Adrenal gland (tissue), 12 donors: ENCODE results near the gene CHCHD4. TPM values are rescaled to one million over a fixed set of nuclear protein-coding genes. Genes with fewer than 3 reads are reported as not detected.
"Not testable (repeated sequence)": the region's sequence is repeated elsewhere in the genome, so short reads cannot be mapped to it uniquely, and the experiment has no call there.

Experiments
- DNase-seq, 7 donors: peaks; one replicate each; pipeline ENCODE4 v3.0.0-alpha.2; 2019 to 2020
- H3K27ac ChIP-seq, 5 donors: fragments of 200-600 bp; sonication (generic) in 4 of 5; 1 replicate in 3 of 5; 2 replicates in 2 of 5; pipeline versions ENCODE4 v1.5.1 to v1.8.0; 2016 to 2020; ENCODE audit warnings: mild to moderate bottlenecking in 1 of 5
- H3K27me3 ChIP-seq: fragments of 200-600 bp; 2 replicates; pipeline ENCODE4 v1.8.0; 2021
- H3K36me3 ChIP-seq, 2 donors: fragments of 200-600 bp; replicated peaks in 1 of 2; 1 replicate in 1 of 2; 2 replicates in 1 of 2; pipeline versions ENCODE4 v1.5.1 to v1.8.0; 2018 to 2022
- H3K4me1 ChIP-seq, 2 donors: fragments of 200-600 bp; replicated peaks in 1 of 2; 1 replicate in 1 of 2; 2 replicates in 1 of 2; pipeline versions ENCODE4 v1.5.1 to v1.8.0; 2018 to 2021
- H3K4me3 ChIP-seq, 4 donors: fragments of 200-600 bp; sonication (generic) in 3 of 4; one replicate each; pipeline ENCODE4 v1.5.1; 2016 to 2018
- H3K9me3 ChIP-seq, 3 donors: fragments of 200-600 bp; sonication (generic) in 1 of 3; replicated peaks in 1 of 3; 1 replicate in 2 of 3; 2 replicates in 1 of 3; pipeline versions ENCODE4 v1.5.1 to v1.8.0; 2016 to 2021
- POLR2A ChIP-seq, 2 donors: fragments of 450-650 bp; IDR thresholded peaks; one replicate each; pipeline ENCODE4 v1.6.1; 2017; ENCODE audit warnings: antibody characterized with exemption in 2 of 2, mild to moderate bottlenecking in 2 of 2, moderate library complexity in 1 of 2
- WGBS, 4 donors: extraction: QIAGEN DNeasy Blood & Tissue Kit in 2 of 4; methylation state at CpG; one replicate each; pipeline versions ENCODE4 v1.1.5 to v1.1.7; 2013 to 2017; 5-methylcytosine and 5-hydroxymethylcytosine counted together
- intact Hi-C, 2 donors: fragments of 100-400 bp; cut with DNase I; formaldehyde crosslinking; loops; one replicate each; pipeline versions ENCODE4 v1.14.1 to v1.15.0; 2022 to 2023
- polyA plus RNA-seq, 3 donors: library from polyadenylated mRNA; stranded (reverse); fragments of 200-250 nt in 2 of 3; fragments of 350-450 nt in 1 of 3; fragmentation: Illumina TruSeq in 1 of 3; extraction: RNeasy Lipid Tissue Mini Kit (QIAGEN cat#74804) in 1 of 3; gene quantifications; one replicate each; pipeline ENCODE4 v1.2.3, GENCODE V29; 2013 to 2014
- total RNA-seq, 9 donors: library from RNA; depleted of rRNA in 4 of 9; stranded (reverse); fragments of >200 nt in 4 of 9; fragments of 120-200 nt in 1 of 9; fragmentation: NEBNext Ultra II Directional in 1 of 9; extraction: Animal tissue kit (Norgen Biotek cat#: 25700) in 1 of 9; gene quantifications; one replicate each; pipeline versions ENCODE4 v1.1.0 to v1.2.4, GENCODE V29; 2013 to 2023
- TF ChIP-seq, protein P1 (sequence below), 6 experiments: fragments of 450-650 bp in 4 of 6; fragments of 200-600 bp in 2 of 6; sonication (generic) in 1 of 6; IDR thresholded peaks; 1 replicate in 5 of 6; 2 replicates in 1 of 6; pipeline versions ENCODE4 v1.5.1 to v1.8.0; 2016 to 2021; ENCODE audit warnings: antibody characterized with exemption in 6 of 6, mild to moderate bottlenecking in 2 of 6, moderate library complexity in 1 of 6
- donor health status: healthy with polysubstance abuse.
- donor health status: Bipolar disorder and iron deficiency.
- donor health status: DM: yes; HTN: yes; CAD: no.
- donor health status: DM: no; HTN: no; CAD: no.
- donor health status: DM: no; HTN: no; CAD: no.
- donor health status: DM: yes; HTN: yes; CAD: no.

Gene CHCHD4
- total and polyA plus RNA-seq, 12 donors, result 10.1 to 39.0 (median 17.6) TPM

- Histone ChIP-seq H3K4me3 (no peak overlapping the region), H3K27ac (no peak overlapping the region), H3K27me3 (no peaks in the 10 kb centered on the region), H3K9me3 (no peaks in the 10 kb centered on the region), H3K36me3 (no peaks in the 10 kb centered on the region), H3K4me1 (no peaks in the 10 kb centered on the region)
- no peak for DNase-seq
- intact Hi-C loops, result no loop called here
- 85 to 94% (median 88%) methylated on average over 2 of the region's 2 CpGs for WGBS, 4 donors
- TF ChIP-seq, protein P1, sequence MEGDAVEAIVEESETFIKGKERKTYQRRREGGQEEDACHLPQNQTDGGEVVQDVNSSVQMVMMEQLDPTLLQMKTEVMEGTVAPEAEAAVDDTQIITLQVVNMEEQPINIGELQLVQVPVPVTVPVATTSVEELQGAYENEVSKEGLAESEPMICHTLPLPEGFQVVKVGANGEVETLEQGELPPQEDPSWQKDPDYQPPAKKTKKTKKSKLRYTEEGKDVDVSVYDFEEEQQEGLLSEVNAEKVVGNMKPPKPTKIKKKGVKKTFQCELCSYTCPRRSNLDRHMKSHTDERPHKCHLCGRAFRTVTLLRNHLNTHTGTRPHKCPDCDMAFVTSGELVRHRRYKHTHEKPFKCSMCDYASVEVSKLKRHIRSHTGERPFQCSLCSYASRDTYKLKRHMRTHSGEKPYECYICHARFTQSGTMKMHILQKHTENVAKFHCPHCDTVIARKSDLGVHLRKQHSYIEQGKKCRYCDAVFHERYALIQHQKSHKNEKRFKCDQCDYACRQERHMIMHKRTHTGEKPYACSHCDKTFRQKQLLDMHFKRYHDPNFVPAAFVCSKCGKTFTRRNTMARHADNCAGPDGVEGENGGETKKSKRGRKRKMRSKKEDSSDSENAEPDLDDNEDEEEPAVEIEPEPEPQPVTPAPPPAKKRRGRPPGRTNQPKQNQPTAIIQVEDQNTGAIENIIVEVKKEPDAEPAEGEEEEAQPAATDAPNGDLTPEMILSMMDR (IDR thresholded peaks at IDR 0.05), result no peak
- no peak for TF ChIP-seq POLR2A (IDR thresholded peaks at IDR 0.05)
Measured at GRCh38 chr3:14092464-14092863, 32.2 kb downstream of the CHCHD4 start.

DNA sequence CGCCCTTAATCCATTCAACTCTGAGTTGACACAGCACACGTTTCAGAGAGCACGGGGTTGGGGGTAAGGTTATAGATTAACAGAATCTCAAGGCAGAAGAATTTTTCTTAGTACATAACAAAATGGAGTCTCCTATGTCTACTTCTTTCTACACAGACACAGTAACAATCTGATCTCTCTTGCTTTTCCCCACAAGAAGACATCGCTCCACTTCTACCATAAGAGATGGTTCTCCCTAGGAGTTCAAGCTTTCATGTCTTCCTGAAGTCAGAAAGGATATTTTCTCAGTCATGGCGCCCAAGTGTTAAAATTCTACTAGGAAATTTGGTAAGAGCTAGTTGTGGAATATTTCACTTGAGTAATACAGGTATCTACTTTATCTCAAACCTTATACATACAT, 32.7 kb downstream of the CHCHD4 start:
- intact Hi-C loops, H3K27ac ChIP-seq, H3K4me3 ChIP-seq, H3K27me3 ChIP-seq, DNase-seq, H3K9me3 ChIP-seq, H3K4me1 ChIP-seq, H3K36me3 ChIP-seq: not testable (repeated sequence)
- 77 to 86% (median 82%) methylated on average over 3 of the region's 5 CpGs for WGBS, 4 donors

- 75 to 88% (median 80%) methylated on average over 5 of the region's 5 CpGs for WGBS, 4 donors
- H3K4me1 ChIP-seq, H3K27me3 ChIP-seq, H3K9me3 ChIP-seq, DNase-seq, H3K36me3 ChIP-seq, H3K4me3 ChIP-seq, intact Hi-C loops, H3K27ac ChIP-seq: not testable (repeated sequence)
Measured at GRCh38 chr3:14087461-14087860, 37.2 kb downstream of the CHCHD4 start.

DNA sequence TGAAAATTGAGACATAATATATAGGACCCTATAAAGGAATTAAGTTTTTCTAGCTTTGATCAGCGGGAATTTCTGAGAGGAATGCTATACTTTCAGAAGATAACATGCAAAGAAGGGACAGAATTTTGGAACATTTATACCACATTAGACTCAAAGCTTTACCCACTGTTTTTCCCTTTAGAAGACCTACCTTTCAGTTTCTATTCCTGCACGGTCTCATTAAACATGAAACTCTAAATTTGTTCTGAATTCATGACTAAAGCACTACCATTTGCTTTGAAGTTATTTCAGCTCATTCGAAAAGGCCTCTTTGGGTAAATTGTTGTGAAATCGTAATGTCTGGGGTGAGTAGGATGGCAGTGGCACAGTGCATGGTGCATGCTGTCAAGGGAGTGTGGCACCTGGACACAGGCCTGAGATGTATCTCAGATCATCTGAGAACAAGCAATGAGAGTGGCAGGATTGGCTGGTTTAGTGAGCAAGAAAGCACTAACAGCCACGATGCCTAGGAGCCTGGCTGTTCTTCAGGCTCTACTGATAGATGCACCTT, 42.5 kb downstream of the CHCHD4 start:
- Histone ChIP-seq H3K27ac (no peak overlapping the region), H3K4me3 (no peak overlapping the region), H3K27me3 (no peaks in the 10 kb centered on the region), H3K4me1 (no peaks in the 10 kb centered on the region), H3K36me3 (no peaks in the 10 kb centered on the region), H3K9me3 (no peaks in the 10 kb centered on the region)
- intact Hi-C loops, result no loop called here
- TF ChIP-seq, protein P1 (IDR thresholded peaks at IDR 0.05), result no peak
- no peak for TF ChIP-seq POLR2A (IDR thresholded peaks at IDR 0.05)
- 80 to 85% (median 84%) methylated on average over 5 of the region's 5 CpGs for WGBS, 4 donors
- no peak for DNase-seq

GRCh38 chr3:14077310-14077709, 47.4 kb downstream of the CHCHD4 start:
- DNase-seq, result no peak
- WGBS, 4 donors, result 80 to 90% (median 86%) methylated on average over 1 of the region's 1 CpG
- intact Hi-C loops, result no loop called here
- TF ChIP-seq POLR2A (IDR thresholded peaks at IDR 0.05), result no peak
- TF ChIP-seq, protein P1 (IDR thresholded peaks at IDR 0.05), result no peak
- H3K36me3 ChIP-seq, result no peaks in the 10 kb centered on the region
- no peak overlapping the region for H3K4me3 ChIP-seq
- H3K27ac ChIP-seq, result no peak overlapping the region
- no peaks in the 10 kb centered on the region for H3K4me1 ChIP-seq
- no peaks in the 10 kb centered on the region for H3K27me3 ChIP-seq
- H3K9me3 ChIP-seq, result no peaks in the 10 kb centered on the region

- 63 to 87% (median 80%) methylated on average over 3 of the region's 3 CpGs for WGBS, 4 donors
- intact Hi-C loops, result not testable (repeated sequence)
Measured at GRCh38 chr3:14075233-14075632, 49.4 kb downstream of the CHCHD4 start.

More at GRCh38 chr3:14075233-14075632, 49.4 kb downstream of the CHCHD4 start:
- H3K36me3 ChIP-seq, H3K27ac ChIP-seq, H3K4me1 ChIP-seq, H3K4me3 ChIP-seq, H3K27me3 ChIP-seq, DNase-seq, H3K9me3 ChIP-seq: not testable (repeated sequence)
